NCI-H226 (cell line): ENCODE data around the gene CFAP61.
A peak's percentile ranks its signal among the peaks of the same experiment; 100 is the strongest.

ENCODE experiments used
- DNase-seq: peaks from one replicate; pipeline ENCODE4 v3.0.0-alpha.2; 2015

CFAP61 gene

DNA sequence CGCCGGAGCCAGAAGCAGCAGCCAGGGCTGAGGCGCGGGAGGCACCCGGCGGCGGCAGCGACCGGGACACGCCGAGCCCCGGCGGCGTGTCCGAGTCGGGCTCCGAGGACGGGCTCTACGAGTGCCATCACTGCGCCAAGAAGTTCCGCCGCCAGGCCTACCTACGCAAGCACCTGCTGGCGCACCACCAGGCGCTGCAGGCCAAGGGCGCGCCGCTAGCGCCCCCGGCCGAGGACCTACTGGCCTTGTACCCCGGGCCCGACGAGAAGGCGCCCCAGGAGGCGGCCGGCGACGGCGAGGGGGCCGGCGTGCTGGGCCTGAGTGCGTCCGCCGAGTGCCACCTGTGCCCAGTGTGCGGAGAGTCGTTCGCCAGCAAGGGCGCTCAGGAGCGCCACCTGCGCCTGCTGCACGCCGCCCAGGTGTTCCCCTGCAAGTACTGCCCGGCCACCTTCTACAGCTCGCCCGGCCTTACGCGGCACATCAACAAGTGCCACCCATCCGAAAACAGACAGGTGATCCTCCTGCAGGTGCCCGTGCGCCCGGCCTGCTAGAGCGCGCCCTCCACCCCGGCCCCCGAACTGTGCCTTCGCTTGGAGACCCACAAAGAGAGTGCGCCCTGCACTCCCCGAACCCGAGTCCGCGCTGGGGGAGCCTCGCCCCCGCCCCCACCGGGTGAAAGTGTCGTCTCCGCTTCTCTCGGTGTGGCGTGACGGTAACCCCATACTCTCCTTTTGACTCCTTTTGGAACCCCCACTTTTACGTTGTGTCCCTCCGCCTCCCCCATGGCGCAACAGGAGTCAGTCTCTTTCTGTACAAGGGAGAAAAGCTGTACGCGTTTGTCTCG is 317.1 kb downstream of the CFAP61 start:
- no peak for DNase-seq

DNA sequence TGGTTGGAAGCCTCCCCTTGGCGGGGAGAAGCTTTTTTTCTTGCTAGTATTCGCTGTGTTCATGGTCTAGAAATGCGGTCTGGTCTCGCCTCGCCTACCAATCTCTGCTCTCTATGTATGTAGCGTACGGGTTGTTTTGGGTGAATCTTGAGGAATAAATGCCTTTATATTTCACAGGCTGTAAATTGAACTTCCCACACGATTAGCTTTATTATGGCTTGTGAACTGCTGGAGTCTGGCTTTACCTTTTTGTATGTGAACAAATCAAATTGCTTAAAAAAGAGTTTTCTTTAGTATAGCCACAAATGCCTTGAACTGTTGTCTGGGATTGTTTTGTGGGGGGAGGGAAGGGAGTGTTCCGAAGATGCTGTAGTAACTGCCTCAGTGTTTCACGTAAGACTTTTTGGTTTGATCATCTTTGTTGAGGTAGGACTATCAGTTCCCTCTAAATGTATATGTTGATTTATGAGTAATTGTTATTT is 317.8 kb downstream of the CFAP61 start:
- DNase-seq = no peak

DNA sequence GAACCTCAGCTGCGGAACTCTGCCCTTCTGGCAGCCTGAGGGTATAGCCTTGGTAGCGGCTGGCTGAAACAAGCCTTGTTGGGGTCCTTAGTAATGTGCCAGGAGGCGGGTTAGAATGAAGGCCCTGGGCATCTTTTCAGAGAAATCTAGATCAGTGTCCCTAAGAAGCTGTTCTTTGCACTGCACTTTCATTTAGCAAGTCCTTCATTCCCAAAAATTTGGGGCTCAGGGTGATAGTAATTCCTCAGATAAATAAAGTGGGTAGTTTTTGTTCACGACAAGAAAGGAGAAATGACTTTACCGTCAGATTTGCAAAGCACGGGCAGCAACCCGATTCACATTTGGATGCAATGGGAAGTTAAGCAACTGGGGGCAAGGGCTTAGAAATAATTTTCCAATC is 318.8 kb downstream of the CFAP61 start:
- no peak for DNase-seq

DNA sequence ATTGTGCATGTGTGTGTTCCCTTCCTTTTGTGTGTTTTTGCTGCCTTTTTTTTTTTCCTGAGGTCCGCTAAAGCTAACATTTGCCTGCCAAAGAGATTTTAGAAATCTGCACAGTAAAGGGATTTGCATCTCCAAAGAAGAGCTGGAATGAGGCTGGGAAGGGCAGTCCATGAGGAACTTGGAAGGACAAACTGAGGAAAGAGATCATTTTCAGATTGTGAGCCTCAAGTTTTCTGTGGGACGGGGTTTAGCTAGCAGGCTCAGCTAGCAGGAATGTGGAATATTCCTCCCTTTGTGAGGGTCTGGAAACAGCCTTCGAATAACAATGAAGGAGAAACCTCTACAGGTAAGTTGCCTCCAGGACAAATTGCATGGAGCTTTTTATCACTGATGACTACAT is 319.3 kb downstream of the CFAP61 start:
- no peak for DNase-seq

DNA sequence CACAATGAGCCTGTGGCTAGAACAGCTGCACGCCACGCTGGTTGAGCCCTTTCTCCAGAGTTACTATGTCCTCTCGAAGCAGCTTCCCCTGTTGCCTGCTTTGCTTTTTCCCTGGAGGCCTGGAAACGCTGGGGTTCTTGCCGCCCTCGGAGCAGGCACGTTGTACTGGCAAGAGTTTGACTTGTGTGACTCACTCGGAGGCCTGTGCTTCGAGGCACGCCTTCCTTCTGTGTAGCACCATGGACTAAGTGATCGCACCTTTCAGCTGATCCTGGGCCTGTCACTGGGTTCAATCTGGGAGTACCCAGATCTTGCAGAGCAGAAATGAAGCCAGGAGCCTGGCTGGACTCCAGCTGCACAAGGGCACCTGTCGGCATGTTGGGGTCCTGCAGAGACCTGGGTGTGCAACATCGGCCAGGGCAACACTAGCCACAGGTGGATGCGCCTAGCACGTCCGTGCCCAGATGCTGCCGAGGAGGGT is 320.8 kb downstream of the CFAP61 start:
- no peak for DNase-seq

DNA sequence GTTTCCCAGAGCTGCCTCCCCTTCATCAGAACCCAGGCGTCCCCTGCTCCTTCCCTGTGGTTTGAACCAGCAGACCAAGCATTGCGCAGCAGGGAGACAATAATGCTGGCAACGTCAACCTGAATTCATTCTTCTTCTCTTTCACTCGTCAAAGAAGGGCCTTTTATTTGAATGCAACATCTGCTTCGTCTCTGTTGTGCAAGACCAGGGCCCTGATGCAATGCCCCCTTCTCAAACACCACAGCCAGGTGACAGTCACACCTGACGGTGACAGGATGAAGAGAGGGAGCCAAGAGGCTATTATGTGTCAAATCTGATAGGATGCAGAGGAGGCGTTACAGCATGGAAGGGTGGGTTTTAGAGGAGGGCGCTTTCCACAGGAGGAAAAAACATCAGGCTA is 323.5 kb downstream of the CFAP61 start:
- DNase-seq = no peak

DNA sequence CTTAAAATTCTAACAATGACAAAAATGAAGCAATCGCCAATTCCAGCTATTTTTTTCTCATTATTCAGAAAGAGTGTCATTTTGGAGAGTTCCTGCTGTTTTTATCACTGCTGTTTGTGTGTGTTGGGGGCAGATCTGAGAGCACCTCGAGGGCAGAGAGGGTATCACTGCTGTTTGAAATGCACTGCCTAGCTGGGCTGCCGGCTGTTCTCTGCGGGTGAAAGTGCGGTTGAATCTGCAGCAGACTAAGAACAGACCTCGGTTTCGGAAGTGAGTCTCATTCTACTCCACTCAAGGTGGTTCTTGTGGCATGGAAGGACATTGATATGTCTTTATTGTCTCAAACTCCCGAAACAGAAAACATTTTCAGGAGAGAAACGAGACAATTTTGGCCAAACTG is 333.9 kb downstream of the CFAP61 start:
- DNase-seq = no peak

DNA sequence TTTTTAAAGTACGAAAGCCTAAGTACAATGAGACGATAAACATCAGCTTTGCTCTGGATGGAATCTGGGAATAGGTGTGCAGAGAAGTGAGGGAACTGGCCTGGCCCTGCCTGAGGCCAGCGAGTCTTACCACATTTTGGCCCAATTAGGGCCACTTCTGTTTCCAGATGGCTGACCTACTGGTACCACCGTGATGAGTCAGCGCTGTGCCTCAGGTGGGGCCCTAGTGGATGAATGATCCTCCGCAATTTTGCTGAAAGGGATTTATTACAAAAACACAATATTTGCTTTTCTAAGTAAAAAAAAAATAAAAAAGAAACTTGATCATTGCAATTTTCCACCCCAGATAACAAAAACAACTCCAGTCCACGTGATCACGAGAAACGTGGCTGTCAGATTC is 338.1 kb downstream of the CFAP61 start:
- no peak for DNase-seq

DNA sequence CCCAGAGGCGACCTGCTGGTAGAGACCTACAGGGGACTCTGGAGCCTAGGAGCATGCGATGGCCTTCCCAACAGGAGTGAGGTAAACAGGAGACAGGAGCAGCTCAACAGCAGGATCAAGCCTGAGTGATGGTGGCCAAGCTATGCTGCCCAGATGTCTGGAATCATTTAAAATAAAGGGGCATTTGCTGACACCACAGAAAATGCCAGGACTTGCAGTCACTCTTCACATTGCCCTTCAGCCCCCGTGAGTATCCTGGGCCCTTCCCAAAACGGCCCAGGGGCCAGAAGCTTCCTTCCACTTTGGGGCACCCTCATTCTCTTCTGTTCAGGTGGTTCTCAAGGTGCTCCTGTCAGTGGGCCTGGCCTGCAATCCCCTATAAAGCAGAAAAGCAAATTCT is 338.8 kb downstream of the CFAP61 start:
- no peak for DNase-seq

DNA sequence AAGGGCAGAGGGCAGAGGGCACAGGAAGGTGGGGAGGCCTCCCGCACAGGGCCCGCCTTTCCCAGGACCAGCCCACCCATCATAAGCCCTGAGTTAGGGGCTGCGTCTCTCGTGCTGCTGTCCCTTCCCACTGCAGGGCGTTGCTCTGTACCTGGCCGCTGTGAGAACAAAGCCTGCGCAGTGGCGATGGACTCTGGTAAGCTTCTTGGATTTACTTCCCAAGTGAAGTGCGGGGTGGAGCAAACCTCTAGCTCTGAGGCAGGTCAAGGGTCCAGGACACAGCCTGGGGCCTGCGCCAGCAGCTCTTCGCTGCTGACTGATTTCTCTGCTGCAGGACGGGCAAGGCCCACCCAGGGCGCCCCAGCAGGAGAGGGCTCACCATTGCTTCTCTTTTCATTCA is 339.4 kb downstream of the CFAP61 start:
- no peak for DNase-seq

DNA sequence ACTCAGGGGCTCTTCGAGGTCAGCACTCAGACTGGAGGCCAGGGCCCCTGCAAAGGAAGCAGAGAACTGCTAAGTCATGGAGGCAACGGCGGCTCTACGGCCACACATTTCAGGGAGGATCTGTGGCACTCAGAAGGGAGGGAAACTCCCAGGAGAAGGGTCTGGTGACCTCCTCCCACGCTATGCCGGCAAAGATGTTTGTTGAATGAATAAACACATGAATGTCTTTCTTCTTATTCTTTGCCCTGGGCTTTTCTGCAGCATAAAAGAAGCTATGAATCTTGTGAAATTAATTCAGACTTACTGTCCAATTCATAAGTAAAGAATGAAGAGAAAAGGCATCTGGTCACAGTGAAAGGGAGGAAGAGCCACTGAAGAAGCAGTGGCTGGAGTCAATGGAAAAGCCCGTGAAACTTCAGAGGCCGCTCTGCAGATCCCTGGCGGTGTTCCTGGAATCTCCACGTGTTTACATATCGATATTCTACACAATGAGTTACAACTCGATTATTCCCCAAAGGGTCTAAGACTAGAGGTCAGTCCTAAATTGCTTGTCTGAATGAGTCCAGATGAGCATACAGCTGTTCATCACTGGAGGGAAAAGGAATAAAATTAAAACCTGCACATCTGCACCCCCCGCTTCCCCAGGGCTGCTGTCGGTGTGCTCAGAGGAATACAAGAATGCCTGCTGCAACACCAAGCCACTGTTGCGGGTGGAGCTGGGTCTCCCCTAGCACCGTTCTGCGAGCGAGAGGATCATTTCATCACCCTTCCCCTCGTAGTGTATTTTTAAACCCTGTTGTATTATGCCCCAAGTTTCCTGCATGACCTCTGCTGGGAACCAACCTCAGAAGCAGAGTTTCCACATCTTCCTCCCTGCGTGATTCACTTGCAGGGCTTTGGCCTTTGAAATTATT is 341.1 kb downstream of the CFAP61 start:
- no peak for DNase-seq

DNA sequence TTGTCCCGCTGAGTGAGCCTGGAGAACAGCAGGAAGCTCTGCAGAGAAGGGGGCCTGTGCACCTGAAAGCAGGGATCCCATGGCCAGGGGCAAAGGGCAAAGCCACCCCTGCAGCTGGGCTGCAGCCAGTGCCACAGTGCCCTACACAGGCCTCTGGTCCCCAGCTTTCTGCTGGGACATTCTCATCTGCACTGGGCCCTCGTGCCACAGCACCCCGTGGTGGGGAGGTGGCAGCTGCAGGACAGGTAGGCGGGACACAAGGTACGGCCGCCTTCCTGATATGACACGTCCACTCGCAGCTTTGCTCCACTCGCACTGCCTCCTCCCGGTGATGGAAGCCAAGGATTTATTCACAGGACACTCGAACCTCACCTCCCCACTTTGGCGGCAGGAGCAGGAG is 342.8 kb downstream of the CFAP61 start:
- no peak for DNase-seq

DNA sequence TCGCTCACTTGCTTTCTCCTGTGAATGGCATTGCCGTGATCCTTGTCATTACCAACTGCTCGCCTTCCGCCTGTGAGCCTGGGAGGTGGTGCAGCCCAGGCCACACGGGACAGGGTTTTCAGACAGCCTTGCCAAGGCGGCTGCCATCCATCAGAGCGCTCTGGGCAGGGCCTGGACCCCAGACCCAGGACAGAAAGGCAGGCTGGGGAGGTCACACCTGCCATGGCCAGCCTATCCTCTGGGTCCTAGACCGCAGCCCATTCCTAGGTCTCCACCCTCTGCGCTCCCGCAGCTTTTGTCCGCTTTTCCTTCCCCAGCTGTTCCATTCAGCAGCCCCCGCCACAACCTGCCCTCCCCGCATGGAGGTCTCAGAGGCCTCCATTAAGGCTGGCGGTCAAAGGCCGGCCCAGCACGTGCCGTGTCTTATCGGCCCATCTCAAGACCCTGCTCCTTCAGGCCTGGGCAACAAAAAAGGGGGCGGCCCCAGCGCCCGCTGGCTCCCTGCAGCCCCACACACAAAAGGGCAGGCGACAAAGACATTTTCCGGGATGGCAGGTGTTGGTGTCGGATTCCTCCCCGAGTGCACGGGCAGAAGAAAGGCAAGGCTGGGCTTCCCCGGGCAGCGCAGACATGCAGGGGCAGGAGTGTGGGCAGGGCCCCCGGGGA is 343.7 kb downstream of the CFAP61 start:
- DNase-seq = no peak

DNA sequence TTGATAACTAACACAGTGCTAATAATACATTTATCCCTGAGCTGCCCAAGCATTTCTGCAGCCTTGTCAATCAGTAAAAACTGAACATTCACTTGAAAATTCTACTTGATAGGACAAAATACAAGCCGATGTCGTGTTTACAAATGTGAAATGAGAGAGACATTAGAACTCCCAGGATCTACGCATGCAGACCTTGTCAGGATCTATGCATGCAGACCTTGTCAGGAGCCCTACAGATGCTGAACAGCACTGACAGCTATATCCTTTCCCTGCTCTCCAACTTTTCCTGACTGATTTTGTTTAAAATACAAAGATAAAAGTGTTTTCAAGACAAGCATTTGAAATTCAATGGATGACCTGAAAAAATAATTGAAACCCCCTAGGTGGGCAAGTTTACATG is 344.5 kb downstream of the CFAP61 start:
- no peak for DNase-seq

DNA sequence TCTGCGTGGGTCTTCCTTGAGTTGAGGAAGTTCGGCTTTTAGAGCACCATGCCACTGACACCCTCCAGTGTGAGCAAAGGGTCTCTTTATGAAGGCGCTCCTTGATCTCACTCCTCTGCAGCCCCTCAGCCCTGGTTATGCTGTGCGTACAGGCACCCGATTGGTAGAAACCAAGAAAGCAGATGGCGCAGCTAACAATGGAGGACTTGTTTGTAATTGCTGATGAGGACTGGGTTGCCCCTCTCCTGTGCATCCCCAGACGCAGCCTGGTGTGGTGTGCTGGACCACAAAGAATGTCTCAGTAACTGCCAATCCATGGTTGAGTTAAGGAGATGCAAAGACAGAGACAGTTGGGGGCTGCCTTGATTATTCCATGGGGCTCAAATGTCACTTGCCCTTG is 345.8 kb downstream of the CFAP61 start:
- no peak for DNase-seq

DNA sequence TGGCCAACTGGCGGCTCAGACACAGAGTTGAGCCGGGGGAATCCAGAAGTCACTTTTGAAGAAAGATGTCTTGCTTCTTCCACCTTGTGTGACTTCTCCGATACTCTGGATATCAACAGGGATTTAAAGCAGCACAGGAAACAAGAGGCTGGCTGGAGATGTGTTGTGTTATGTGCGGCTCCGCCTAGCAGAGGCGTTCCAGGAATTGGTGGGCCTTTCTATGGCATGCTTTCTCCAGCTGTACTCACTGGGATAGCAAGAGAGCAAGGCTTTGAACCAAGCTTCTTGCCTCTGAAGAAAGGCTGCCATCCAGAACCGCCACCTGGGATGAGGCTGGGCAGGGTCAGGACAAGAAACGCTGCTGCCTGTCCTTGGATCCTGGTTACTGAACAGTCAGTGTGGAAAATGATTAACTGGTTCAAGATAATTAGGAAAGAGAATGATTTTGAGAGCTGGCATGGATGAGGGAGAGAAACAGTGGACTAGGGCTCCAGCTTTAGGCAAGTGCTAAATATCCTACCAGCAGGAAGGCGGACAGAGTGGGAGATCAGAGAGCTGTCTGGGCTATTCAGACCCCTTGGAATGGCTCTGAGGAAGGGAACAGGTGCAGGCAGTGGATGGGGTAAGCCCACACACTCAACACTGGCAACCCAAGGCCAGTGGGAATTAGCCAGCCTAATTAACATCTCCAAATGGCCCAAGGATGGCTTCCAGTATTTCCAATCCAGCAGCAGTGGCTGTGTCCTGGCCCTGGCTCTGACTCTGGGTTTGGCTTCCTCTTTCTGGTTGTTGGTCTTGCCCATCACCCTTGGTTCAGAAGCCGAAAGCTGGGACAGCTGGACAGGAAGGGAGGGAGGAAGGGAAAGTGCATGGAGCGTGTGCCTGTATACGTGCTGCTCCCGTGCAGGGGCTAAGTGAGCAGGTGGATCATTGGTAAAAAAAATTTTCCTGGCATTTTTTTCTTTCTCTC is 347.5 kb downstream of the CFAP61 start:
- no peak for DNase-seq

DNA sequence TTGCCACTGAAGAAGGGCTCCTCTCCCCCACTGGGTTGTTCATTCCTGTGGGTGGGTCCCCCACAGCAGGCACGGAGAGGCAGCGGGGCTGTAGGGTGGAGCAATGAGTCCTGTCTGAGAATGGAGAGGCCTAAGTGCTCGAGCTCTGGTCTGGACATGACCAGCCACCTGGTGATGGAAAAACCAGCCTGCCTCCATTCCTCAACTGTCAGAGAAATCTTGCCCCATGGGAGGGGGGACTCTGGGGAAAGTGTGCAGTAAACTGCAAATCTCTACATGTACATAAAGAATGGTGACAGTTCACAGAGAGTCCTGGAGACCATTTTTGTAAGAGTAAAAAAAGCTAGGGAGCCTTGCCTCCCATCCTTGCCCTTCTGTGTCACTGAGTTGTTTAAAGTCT is 349.7 kb downstream of the CFAP61 start:
- no peak for DNase-seq

DNA sequence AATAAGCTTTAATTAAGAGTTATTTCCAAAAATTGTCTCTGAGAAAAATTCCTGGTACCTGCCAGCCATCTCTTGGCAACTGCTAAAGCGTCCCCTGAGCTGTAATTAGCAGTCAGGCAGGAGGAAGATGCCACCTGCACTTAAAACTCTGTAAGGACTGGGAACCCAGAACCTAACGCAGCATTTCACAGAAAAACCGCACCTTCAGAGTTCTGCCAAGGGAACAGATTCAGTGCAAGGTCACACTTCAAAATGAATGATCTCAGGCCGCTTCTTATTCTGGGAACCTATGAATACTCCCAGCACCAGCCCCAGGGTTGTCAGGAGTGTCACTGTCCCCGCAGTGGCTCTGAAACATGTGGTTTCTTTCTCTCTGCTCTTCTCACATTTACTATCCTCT is 352.3 kb downstream of the CFAP61 start:
- DNase-seq = no peak

DNA sequence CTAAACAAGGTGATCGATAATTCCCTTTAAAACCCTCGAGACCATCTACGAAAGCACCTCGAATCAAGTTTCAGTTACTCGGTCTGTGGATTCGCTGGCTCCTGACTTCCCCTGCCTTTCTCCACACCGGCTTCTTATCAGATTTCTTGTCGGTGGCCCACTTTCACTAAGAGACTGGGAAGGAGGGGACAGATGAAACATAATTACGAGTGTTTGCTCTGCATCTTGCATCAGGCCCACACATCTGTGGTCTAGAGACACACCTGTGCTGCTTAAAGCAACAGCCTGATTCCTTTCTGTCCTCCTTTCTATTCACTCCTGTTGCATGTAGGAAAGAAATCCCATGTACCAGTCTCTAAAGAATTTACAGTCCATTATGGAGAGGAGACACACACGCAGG is 353.3 kb downstream of the CFAP61 start:
- DNase-seq = no peak

DNA sequence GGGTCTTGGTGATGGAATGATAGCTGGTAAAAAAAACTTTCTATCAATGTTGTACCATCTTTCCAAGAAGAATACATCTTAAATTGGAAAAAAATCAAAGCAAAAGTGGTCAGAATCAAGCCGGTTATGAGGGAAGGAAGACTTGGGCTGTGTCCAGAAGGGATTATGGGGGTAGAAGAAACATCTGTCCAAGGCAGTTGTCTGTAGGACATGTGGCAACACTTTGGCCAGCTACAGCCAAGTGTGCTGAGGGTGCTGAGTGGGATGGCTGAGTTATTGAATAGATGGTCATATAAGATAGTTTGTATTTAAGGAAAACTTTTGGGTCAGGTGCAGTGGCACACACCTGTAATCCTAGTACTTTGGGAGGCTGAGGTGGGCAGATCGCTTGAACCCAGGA is 354.0 kb downstream of the CFAP61 start:
- no peak for DNase-seq

DNA sequence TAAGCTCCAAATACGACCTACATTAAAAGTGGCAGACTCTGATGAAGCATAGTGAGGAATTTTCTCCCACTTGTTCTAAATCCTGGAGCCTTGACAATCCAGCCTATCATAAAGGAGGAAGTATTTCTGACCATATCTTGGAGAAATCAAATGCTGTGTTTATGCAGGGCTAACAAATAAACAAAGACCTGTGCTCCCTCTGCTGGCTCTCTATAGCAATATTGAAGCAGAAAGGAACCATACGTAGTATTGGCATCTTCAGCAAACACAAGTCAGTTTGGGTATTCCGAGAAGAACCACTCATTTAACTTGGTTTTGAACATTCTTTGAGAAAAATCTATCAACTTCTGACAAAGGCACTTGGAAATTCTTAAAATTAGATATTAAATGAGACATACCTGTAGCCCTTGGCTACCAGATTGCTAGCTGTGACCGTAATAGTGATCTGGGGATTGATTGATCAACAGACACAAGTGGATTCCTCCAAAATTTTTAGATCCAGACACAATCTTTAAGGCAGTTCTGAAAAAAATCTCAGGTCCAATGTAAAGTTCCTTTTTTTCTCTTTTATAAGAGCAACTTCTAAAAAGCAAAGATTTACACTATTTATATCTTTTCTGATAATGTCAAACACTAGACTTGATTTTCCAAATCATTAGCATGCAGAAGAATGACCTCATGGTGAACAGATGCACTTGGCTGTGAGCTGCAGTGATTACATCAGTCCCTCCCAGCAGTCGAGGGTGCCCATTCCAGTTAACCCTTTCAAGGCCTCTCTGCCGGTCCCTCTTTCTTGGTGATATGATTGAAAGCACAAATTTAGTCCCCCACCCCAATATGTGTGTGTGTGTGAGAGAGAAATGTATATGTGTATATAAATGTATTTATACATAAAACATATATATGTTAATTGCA is 355.8 kb downstream of the CFAP61 start:
- DNase-seq = peak; percentile 7
